ENCODE results near the gene ABCB1. TPM values are rescaled to one million over a fixed set of nuclear protein-coding genes. Genes with fewer than 3 reads are reported as not detected.
"Not testable (repeated sequence)": the region's sequence is repeated elsewhere in the genome, so short reads cannot be mapped to it uniquely, and the experiment has no call there.

The ABCB1 gene
- total RNA-seq, 1 donor from 2014 or later: not detected

DNA sequence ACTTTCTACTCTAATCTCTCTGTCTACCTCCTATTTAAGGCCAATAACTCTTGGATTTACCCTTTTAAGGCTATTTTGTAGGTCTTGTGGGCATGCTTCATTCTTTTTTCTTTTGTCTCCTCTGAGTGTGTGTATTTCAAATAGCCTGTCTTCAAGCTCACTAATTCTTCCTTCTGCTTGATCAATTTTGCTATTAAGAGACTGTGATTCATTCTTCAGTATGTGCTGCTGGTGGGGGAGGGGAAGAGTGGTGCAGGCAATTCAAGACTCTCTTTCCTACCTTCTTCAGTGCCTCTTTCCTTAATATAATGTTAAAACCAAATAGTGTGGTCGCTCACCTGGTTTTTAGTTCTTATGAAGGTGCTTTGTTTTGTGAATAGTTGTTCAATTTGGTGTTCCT, 20.0 kb downstream of the ABCB1 start:
- DNase-seq (ENCODE audit: low read depth): no peak

DNA sequence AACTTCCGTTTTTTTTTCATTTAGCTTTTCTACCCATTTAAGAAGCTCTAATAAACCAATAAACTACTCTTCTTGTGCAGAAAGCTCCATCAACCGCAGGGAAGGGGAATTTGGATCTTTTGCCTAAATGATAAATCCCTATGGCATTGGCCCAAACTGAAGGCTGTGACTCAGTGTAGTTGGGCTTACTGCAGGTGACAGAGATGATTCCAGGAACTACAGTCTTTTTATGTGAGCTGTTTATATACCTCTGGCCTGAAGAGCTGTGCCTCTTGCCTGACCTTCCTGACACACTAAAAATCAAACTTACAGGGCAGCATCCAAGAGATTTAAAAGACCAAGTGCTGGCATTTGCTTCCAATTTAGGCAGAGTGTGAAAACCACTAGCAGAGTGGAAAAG, 25.2 kb downstream of the ABCB1 start:
- no peak for DNase-seq (ENCODE audit: low read depth)

DNA sequence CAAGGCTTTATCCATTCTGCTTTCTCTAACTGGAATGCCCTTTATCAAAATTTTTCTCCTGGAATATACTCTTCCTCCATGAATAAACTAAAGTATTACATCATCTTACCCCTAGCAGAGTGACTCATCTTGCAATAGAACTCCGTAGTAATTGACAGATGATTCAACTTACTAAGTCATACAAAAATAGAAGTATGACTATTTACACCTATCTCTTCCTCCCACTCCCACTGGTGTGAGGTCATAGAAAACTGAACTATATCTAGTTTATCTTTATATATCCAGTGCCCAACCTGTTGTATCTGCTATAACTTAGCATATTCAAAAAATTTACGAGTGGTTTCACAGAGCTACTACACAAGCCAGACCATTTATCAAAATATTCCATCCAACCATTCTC, 26.1 kb downstream of the ABCB1 start:
- peak; percentile 30 for DNase-seq (ENCODE audit: low read depth)

DNA sequence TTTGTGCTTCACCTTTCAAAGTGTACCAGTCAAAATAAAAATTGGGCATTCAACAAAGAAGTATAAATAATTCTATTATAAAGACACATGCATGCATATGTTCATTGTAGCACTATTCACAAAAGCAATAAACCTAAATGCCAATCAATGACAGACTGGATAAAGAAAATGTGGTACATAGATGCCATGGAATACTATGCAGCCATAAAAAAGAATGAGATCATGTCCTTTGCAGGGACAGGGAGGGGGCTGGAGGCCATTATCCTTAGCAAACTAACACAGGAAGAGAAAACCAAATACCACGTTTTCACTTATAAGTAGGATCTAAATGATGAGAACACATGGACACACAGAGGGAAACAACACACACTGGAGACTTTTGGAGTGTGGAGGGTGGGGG, 28.2 kb downstream of the ABCB1 start:
- not testable (repeated sequence) for DNase-seq (ENCODE audit: low read depth)

DNA sequence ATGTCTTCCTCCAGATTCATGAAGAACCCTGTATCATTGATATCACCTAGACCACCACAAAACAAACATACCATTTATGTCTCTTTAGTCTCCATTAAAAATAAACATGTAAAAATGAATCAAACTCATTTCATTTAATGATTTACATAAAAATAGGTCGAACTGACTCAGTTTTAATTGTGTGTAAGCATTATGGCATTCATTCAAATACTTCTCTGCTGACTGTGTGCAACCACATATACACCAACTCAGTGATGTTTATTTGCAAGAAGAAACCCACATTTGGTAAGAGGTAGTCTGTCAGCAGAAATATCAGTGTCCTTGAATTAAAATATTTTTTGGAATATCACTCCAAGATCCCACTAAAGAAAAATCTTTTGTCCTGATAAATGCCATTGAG, 30.5 kb downstream of the ABCB1 start:
- no peak for DNase-seq (ENCODE audit: low read depth)

DNA sequence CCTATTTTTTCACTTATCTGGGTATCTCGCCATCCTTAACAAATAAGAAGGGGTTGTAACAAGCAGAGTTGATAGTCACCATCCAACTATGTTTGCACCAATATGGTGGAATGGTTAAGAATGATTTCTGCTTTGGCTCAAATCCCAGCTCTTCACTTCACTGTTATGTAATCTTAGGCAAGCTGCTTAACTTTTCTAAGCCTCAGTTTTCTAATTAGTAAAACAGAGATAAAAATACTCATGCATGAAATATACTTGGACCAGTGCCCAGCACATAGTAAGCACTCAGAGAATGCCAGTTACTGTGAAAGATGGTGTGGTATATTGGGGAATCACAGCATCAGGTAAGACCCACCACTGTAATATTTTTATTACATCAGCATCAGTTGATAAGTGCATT, 33.6 kb downstream of the ABCB1 start:
- DNase-seq (ENCODE audit: low read depth): no peak

DNA sequence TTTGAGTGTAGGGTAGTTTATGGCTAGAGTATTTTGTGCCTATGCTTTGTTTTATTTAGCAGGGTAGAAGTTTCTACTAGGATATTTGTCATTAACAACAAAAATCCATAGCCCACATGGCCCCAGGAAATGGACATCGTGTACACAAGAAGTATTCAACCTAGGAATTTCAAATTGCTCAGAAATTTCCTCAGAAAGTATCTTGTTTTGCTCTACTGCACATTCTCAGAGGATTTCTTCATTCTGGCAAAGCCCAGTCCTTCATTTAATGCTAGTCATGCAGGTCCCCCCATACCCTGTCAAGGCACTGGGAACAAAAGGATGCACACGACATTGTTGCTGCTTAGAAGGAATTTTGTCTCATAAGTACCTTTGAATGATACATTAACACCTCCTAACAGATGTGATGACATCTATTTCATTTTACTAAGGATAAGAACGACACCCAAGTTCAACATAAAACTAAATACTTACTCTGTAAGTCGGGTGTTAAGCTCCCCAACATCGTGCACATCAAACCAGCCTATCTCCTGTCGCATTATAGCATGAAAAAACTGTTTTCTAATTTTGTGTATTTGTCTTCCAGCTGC, 34.3 kb downstream of the ABCB1 start:
- no peak for DNase-seq (ENCODE audit: low read depth)

DNA sequence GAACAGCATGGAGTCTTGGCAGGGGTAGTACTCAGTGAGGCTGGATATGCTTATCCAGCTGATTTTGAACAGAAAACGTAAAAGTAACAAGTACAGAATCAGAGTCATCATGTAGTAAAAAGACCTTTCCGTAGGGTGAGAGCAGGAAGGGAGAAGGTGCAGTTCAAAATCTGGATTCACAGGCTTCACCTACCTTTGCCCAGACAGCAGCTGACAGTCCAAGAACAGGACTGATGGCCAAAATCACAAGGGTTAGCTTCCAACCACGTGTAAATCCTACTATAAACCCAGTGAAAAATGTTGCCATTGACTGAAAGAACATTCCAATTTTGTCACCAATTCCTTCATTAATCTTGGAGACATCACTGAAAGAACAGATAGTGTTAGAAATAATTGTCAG, 34.8 kb downstream of the ABCB1 start:
- no peak for DNase-seq (ENCODE audit: low read depth)

DNA sequence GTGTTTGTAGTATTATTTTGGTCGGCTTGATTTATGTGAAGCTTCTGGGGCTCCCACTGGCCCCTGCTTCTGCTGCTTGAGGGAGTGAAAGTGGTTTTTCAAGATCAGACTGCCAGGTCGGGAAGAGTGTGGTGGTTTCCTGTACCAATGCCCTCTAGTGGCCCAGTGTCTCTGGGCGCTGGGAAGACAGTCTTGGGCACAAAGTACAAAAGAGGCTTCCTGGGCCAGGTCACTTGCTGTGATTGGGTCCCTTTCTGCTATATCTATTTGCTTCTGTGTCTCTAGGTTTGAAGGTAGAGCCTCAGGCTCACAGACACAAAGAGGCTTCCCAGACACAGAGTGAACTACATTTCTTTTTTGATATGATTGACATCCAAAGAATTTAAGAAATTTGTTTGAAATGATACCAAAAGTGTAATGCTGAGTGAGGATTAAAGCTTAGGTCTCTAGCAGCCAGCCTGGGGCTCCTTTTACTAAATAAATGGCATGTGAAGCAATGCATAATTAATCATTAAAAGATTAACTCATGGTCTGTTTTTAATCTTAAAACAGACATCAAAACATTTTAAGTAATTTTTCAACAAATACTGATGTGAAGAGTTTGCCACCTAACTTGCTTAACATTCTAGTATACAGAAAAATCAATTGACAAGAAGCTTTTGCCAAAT, 36.3 kb downstream of the ABCB1 start:
- peak; percentile 10 for DNase-seq (ENCODE audit: low read depth)

DNA sequence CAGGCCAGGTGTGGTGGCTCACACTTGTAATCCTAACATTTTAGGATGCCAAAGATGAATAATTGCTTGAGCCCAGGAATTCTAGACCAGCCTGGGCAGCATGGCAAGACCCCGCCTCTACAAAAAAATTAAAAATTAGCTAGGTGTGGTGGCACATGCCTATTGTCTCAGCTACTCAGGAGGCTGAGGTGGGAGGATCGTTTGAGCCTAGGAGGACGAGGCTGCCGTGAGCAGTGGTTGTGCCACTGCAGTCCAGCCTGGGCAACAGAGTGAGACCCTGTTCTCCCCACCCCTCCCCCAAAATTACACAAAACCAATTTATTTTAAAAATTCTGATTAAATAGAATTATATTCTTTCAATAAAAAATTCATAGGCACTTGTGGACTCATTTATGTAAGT, 39.0 kb downstream of the ABCB1 start:
- DNase-seq (ENCODE audit: low read depth): no peak

DNA sequence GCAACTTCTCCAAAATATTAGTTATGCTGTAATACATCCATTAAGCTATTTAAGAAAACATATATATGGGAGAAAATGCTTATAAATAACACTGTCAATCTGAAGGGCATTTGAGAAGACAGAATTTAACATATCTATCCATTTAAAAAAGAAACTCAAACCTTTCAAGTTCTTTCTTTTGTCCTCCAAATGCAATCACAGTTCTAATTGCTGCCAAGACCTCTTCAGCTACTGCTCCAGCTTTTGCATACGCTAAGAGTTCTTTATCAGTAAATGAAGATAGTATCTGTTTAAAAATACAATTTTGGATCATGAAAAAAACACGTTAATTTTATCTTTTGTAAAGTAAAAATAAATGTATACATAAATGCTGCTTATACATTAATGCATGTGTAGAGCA, 39.6 kb downstream of the ABCB1 start:
- no peak for DNase-seq (ENCODE audit: low read depth)

DNA sequence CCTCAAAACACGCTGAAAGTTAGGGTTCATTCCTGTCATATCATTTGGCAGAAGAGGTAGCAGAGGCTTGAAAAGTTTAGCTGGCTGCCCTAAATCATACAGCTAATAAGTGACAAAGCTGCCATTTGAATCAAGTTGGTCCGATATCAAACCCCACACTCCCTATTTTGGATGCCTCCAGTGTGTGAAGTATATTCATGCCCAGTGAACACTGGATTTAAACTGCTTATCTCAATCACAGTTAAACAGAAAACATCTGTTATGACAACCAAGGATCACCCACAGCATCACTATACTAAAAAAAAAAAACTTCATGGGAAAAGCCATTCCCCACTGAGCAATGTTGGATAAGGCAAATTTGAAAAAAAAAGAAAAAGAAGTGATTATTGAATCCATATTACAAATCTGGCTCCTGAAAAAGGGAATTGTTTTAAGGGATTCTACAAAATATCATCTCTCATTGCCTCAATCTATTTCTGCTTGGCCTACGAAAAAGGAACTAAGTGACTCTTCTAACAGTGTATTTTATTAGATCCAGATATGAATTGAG, 48.3 kb downstream of the ABCB1 start:
- DNase-seq (ENCODE audit: low read depth): no peak

DNA sequence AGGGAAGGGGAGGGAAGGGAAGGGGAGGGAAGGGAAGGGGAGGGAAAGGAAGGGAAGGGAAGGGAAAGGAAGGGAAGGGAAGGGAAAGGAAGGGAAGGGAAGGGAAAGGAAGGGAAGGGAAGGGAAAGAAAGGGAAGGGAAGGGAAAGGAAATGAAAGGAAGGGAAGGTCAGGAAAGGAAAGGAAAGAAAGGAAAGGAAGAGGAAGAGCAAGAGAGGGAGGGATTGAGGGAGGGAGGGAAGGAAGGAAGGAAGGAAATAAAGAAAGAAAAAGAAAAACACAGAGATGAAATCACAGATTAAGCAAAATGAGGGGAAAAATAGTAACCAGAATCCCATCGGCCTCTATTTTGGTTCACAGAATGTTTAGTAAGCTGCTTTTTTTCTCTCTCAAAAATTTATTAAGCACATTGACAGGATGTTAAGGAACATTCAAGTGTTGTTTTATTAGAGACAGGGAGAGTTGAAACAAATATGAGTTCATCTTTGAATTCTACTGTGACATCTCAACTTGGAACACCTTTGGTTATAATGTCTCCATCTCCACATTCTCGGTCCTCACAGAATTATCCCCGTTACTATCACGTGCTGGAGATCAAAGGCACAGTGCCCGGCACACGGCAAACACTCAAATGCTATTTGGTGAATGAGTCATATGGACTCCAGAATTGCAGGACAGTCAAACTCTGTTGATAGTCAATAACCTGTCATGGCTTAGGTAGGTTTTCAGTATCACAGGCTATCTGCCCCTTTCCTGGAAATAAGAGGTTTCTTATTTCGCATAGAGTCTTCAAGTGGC, 52.4 kb downstream of the ABCB1 start:
- DNase-seq (ENCODE audit: low read depth): no peak

DNA sequence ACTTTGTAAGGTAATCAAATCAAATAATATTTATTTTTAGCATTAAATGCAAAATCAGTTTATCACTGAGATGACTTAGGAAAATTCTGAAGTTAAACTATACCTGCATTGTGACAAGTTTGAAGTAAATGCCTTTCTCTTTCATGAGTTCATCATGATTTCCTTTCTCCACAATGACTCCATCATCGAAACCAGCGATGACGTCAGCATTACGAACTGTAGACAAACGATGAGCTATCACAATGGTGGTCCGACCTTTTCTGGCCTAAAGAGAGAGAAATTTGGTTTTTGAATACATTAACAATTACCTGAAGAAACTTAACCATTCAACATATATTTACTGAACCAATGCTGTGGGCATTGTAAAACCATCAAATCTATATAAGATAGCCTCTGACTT, 54.9 kb downstream of the ABCB1 start:
- no peak for DNase-seq (ENCODE audit: low read depth)

DNA sequence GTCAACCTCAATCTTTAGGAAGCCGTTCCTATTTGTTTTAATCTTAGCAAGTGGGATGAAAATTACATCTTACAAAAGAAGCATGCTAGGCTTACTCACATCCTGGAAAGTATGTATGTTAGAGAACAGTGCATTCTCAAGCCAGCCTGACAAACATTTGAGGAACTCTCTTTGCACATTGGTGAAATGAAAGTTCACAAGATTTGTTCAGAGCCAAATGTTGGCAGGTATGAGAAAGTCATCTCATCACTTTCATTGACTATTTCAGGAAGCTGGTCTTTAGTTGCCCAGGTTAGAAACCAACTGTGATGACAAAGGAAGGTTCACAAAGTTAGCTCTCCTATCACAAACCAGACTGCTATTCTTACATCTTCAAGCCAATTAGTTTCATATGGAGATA, 57.1 kb downstream of the ABCB1 start:
- DNase-seq (ENCODE audit: low read depth): no peak

DNA sequence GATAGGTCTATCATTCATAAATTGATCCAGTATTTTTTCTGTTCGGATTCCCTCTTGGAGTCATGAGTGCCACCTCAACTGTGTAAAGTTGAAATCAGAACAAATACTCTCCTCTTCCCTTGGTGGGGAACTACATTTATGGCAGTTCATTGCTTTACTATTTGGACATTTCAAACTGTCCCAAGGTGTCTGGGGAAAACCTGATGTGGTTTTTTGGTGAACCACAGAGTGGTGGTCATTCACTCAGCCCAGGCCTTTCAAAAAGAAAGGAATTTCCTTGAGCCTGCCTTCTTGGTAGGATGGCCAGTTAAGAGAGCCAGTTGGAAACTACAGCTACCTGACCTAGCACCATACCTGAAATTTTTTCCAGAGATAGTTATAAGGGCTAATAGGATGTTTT, 59.0 kb downstream of the ABCB1 start:
- DNase-seq (ENCODE audit: low read depth): no peak

DNA sequence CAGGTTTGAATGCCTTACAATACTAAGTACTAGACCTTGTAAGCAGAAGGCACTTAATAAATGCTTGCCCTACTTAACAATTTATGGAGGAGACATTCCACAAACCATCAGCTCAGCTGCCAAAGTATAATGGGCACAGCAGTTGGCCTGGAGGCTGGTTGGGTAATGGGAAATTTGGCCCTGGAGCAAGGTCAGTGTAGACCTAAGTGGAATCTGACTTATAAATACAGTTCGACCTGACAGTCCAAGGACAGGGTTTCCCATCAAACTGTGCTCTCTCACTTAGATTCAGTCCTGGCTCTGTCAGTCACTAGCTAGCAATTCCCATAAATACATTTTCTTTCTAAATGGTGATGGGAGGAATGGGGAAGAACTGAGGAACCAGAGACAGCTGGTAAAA, 62.6 kb downstream of the ABCB1 start:
- DNase-seq (ENCODE audit: low read depth): no peak

DNA sequence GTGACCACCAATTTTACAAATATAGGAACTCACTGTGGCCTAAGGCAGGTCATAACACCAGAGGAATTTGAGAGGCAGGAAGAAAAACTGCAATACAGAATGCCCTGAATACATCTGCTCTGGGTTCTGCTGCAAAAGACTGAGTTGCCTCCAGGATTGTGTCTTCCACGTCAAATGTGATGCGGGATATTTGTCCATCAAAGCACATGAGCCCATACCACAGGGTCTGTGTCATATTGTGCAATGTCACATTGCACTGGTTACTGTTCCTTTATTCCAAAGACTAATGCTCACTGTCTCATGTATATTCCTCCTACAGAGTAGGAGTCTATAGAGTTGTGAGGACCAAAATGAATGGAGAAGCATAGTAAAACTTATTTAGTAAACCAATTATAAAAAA, 66.6 kb downstream of the ABCB1 start:
- DNase-seq (ENCODE audit: low read depth): no peak

DNA sequence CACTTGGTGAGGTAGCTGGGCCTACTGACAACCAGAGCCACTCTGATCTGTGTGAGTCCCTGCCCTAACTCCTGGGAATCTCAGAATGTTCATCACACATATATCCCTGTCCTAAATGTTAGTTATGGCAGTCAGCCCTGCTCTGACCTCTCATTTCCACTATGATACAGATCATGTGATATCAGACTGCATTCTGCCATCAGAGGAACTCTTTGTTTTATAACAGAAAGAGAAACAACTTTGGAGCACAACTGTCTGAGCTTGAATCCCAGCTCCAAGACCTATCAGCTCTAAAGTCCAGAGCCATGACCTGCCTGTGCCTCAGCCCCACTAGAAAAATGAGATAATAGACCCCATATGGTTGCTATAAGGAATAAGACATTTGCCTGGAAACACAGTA, 70.6 kb downstream of the ABCB1 start:
- no peak for DNase-seq (ENCODE audit: low read depth)

DNA sequence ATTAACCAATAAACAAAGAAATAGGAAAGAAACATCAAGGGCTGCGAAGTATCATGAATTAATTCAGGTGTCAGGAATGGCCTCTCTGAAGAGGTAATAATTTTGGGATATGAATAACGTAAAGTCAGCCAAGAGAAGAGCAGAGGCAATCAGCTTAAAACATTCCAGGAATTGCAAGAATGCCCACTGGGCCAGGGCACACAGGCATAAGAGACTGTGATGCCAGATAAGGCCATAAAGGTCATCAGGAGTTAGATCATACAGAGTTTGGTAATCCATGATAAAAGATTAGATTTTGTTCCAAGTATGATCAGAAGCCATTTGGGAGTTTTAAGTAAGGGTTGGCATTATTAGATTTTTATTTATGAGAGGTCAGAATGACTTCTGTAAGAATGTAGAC, 72.0 kb downstream of the ABCB1 start:
- DNase-seq (ENCODE audit: low read depth): no peak

DNA sequence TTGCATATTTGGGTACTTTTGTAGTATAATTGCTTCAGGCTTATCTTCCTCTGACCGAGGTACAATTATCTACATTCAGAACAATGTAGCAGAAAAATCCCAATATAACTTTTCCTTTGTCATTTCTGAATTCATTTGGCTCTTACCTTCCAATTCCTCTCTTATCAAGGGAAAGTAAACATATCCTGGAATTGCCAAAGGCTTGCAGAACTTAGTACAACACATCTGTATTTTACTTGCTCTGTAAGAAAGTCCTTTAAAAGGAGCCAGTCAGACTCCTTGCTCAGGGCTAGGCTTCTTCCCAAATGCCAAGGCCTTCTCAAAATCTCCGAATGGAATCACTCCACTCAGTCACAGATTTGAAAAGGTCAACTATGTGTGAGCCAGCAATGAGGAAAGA, 81.9 kb downstream of the ABCB1 start:
- DNase-seq (ENCODE audit: low read depth): no peak

DNA sequence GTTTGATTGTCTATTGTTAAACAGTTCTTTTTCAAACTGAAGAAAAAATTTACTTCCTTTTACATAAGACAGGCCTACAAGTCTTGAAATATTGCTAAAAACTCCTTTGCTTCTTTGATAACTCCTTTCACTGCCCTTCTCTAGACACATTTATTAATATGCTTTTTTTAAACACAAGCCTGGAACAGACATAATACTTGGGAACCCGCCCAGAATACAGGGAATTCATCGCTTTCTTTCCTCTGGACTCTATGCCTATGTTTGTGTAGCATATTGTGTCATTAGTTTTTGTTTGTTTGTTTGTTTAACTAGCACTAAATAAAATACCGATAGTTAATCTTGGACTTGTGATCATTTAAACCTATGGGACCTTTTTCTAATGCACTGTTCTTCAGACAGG, 82.8 kb downstream of the ABCB1 start:
- no peak for DNase-seq (ENCODE audit: low read depth)
